SK-N-SH (cell line): ENCODE data around the gene ZNF71.

Experiments
- CTCF ChIP-seq: fragments of 200-600 bp; sonication (generic); IDR thresholded peaks from 2 replicates; pipeline ENCODE4 v1.6.1; 2017; ENCODE audit warnings: antibody characterized with exemption, mild to moderate bottlenecking, moderate library complexity
- FOXJ3 ChIP-seq: sonication (generic); formaldehyde crosslinking; IDR thresholded peaks from 2 replicates; pipeline ENCODE4 v1.5.1; 2020; ENCODE audit warnings: mild to moderate bottlenecking, missing genetic modification reagents
- GATA2 ChIP-seq: sonication (generic); formaldehyde crosslinking; IDR thresholded peaks from 2 replicates; pipeline ENCODE4 v1.5.0; 2020; ENCODE audit warnings: mild to moderate bottlenecking, missing genetic modification reagents
- JUND ChIP-seq: IDR thresholded peaks from 2 replicates; pipeline ENCODE4 v1.4.0; 2012
- POLR2AphosphoS5 ChIP-seq: IDR thresholded peaks from 2 replicates; pipeline ENCODE4 v1.6.1; 2012; ENCODE audit warnings: low read depth, low read length
- RCOR1 ChIP-seq: fragments of 150-350 bp; IDR thresholded peaks from 2 replicates; pipeline ENCODE4 v1.6.1; 2017; ENCODE audit warnings: antibody characterized with exemption, low read length
- RFX5 ChIP-seq: IDR thresholded peaks from 2 replicates; pipeline ENCODE4 v1.6.1; 2012; ENCODE audit warnings: mild to moderate bottlenecking, improper control_type of control experiment, low read length
- TAF1 ChIP-seq: IDR thresholded peaks from 2 replicates; pipeline ENCODE4 v1.6.1; 2012; ENCODE audit warnings: low read depth, mild to moderate bottlenecking, low read length, moderate library complexity, borderline replicate concordance
- USF2 ChIP-seq: fragments of 150-350 bp; IDR thresholded peaks from 2 replicates; pipeline ENCODE4 v1.6.1; 2017; ENCODE audit warnings: antibody characterized with exemption, low read length, low read depth, borderline replicate concordance
- TF ChIP-seq, protein P1 (sequence below): IDR thresholded peaks from 2 replicates; pipeline ENCODE4 v1.4.0; 2012; ENCODE audit warnings: low read depth

DNA sequence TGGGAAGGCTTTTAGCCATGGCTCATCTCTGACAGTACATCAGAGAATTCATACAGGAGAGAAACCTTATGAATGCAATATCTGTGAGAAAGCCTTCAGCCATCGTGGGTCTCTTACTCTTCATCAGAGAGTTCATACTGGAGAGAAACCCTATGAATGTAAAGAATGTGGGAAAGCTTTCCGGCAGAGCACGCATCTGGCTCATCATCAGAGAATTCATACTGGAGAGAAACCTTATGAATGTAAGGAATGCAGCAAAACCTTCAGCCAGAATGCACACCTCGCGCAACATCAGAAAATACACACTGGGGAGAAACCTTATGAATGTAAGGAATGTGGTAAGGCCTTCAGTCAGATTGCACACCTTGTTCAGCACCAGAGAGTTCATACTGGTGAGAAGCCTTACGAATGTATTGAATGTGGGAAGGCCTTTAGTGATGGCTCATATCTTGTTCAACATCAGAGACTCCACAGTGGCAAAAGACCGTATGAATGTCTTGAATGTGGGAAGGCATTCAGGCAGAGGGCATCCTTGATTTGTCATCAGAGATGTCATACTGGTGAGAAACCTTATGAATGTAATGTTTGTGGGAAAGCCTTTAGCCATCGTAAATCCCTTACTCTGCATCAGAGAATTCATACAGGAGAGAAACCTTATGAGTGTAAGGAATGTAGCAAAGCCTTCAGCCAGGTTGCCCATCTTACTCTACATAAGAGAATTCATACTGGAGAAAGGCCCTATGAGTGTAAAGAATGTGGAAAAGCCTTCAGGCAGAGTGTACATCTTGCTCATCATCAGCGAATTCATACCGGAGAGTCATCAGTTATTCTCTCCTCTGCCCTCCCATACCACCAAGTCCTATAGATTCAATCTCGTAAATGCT is 17.1 kb upstream of the ZNF71 start:
- no peak for TF ChIP-seq RCOR1
- TF ChIP-seq CTCF, result no peak
- no peak for TF ChIP-seq USF2
- TF ChIP-seq RFX5, result no peak
- TF ChIP-seq JUND, result no peak
- no peak for TF ChIP-seq POLR2AphosphoS5
- no peak for TF ChIP-seq FOXJ3 (CRISPR knock-in tag)
- TF ChIP-seq TAF1, result no peak
- TF ChIP-seq, protein P1, sequence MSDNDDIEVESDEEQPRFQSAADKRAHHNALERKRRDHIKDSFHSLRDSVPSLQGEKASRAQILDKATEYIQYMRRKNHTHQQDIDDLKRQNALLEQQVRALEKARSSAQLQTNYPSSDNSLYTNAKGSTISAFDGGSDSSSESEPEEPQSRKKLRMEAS, result no peak
- TF ChIP-seq GATA2, result no peak
